Endothelial cell of umbilical vein (primary cell): Measurements from ENCODE around the gene DIDO1.
"Not testable (repeated sequence)": the region's sequence is repeated elsewhere in the genome, so short reads cannot be mapped to it uniquely, and the experiment has no call there.

Source experiments
- CTCF ChIP-seq, 2 donors: IDR thresholded peaks; 1 replicate in 1 of 2; 2 replicates in 1 of 2; pipeline ENCODE4 v1.5.1; 2011; ENCODE audit warnings: low read length in 2 of 2, mild to moderate bottlenecking in 2 of 2, moderate library complexity in 2 of 2, control low read depth in 1 of 2, inconsistent platforms in 1 of 2, low read depth in 1 of 2; ENCODE audit not compliant: insufficient read depth in 1 of 2; ENCODE audit errors: extremely low read depth in 1 of 2
- EZH2 ChIP-seq: IDR thresholded peaks from 2 replicates; pipeline ENCODE4 v1.6.1; 2012; ENCODE audit warnings: borderline replicate concordance, low read depth, mild to moderate bottlenecking, moderate library complexity, low read length, inconsistent platforms; ENCODE audit not compliant: severe bottlenecking
- FOS ChIP-seq: IDR thresholded peaks from 2 replicates; pipeline ENCODE4 v1.6.1; 2011; ENCODE audit warnings: mild to moderate bottlenecking, low read length, moderate library complexity, borderline replicate concordance; ENCODE audit not compliant: insufficient read depth
- POLR2AphosphoS5 ChIP-seq: IDR thresholded peaks from 2 replicates; pipeline ENCODE4 v1.6.1; 2012; ENCODE audit warnings: low read depth, mild to moderate bottlenecking, control low read depth, low read length, moderate library complexity; ENCODE audit not compliant: insufficient read depth

- TF ChIP-seq EZH2; CTCF (IDR thresholded peaks at IDR 0.05; ENCODE audit: extremely low read depth in 1 of 2, insufficient read depth in 1 of 2, low read depth in 1 of 2, low read length in 2 of 2); FOS; POLR2AphosphoS5: not testable (repeated sequence)
Measured at GRCh38 chr20:62853304-62853703, 73.0 kb downstream of the DIDO1 start.
